ENCODE results near the gene HMGN2. TPM values are rescaled to one million over a fixed set of nuclear protein-coding genes. Genes with fewer than 3 reads are reported as not detected.

The HMGN2 gene
- total RNA-seq, 1 experiment from 2014 or later = 888 TPM

DNA sequence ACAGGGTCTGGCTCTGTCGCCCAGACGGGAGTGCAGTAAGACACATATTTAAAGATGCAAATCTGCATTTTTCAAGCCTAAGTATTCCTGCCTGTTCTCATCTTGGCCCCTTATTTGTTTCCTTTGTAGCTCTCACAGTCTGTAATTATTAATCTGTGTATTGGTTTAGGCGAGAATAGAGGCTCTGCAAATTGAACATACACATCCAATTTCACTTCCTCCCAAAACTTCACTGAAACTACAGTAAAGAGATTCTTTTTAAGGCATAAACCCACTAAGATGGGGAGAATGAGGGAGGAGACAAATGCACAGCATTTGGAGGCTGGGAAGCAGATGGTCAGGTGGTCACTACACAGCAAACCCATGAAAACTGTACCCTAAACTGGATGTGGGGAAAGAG is 21.0 kb downstream of the HMGN2 start:
- no peaks in the 10 kb centered on the region for H4K20me1 ChIP-seq (ENCODE audit: low read length)
- H3F3A ChIP-seq (ENCODE audit: low read length, unreplicated experiment) = no peaks in the 10 kb centered on the region
- no peaks in the 10 kb centered on the region for H3K9me2 ChIP-seq (replicated peaks; ENCODE audit: low read length)
- H3K36me3 ChIP-seq (ENCODE audit: low read depth, low read length) = no peaks in the 10 kb centered on the region
- no peaks in the 10 kb centered on the region for H3K79me2 ChIP-seq (ENCODE audit: low read length)
- no peak overlapping the region for H3K27ac ChIP-seq (ENCODE audit: low read length)
- H3K9ac ChIP-seq (ENCODE audit: low read length) = no peak overlapping the region
- CTCF ChIA-PET = no interaction called here
- POLR2A ChIA-PET (ENCODE audit: unreplicated experiment) = no interaction called here
- H3K9me3 ChIP-seq (ENCODE audit: low read length) = no peaks in the 10 kb centered on the region
- no peak overlapping the region for H2AFZ ChIP-seq (ENCODE audit: low read length)
- no peaks in the 10 kb centered on the region for H3K4me1 ChIP-seq (ENCODE audit: insufficient read depth, low read length)
- DNase-seq (no peak), ATAC-seq (no peak)
- H3K4me3 ChIP-seq (ENCODE audit: low read length) = no peak overlapping the region
- intact Hi-C loops (cut with micrococcal nuclease) = no loop called here
- no TSS peak for BruUV-seq (replicated peaks)
- H3K4me2 ChIP-seq (ENCODE audit: low read length) = no peak overlapping the region
- TF ChIP-seq, protein P1, sequence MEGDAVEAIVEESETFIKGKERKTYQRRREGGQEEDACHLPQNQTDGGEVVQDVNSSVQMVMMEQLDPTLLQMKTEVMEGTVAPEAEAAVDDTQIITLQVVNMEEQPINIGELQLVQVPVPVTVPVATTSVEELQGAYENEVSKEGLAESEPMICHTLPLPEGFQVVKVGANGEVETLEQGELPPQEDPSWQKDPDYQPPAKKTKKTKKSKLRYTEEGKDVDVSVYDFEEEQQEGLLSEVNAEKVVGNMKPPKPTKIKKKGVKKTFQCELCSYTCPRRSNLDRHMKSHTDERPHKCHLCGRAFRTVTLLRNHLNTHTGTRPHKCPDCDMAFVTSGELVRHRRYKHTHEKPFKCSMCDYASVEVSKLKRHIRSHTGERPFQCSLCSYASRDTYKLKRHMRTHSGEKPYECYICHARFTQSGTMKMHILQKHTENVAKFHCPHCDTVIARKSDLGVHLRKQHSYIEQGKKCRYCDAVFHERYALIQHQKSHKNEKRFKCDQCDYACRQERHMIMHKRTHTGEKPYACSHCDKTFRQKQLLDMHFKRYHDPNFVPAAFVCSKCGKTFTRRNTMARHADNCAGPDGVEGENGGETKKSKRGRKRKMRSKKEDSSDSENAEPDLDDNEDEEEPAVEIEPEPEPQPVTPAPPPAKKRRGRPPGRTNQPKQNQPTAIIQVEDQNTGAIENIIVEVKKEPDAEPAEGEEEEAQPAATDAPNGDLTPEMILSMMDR (conservative IDR thresholded peaks at IDR 0.05; ENCODE audit: low read depth, low read length) = no peak
- TF ChIP-seq EZH2phosphoT487 (IDR thresholded peaks at IDR 0.05; ENCODE audit: borderline replicate concordance, low read length) = no peak
- TF ChIP-seq EZH2 (IDR thresholded peaks at IDR 0.05; ENCODE audit: low read length, unreplicated experiment) = no peak
- H3K27me3 ChIP-seq (ENCODE audit: low read length) = no peaks in the 10 kb centered on the region

DNA sequence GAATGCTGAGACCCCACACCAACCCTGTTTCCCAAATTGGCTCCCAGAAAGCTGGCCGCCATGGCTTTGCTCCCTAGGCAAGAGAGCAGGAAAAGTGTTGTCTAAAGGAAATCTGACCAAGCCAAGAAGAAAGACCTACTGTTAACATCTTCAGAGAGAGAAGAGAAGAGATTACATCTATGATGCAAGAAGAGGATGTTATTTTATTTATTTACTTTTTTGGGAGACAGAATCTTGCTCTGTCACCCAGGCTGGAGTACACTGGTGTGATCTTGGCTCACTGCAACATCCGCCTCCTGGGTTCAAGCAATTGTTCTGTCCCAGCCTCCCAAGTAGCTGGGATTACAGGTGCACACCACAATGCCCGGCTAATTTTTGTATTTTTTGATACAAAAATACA is 21.7 kb downstream of the HMGN2 start:
- TF ChIP-seq, protein P1 (conservative IDR thresholded peaks at IDR 0.05; ENCODE audit: low read depth, low read length) = no peak
- TF ChIP-seq EZH2phosphoT487 (IDR thresholded peaks at IDR 0.05; ENCODE audit: borderline replicate concordance, low read length) (no peak), EZH2 (IDR thresholded peaks at IDR 0.05; ENCODE audit: low read length, unreplicated experiment) (no peak)
- Histone ChIP-seq H3K4me3 (ENCODE audit: low read length) (no peak overlapping the region), H3K4me1 (ENCODE audit: insufficient read depth, low read length) (no peaks in the 10 kb centered on the region), H3K4me2 (ENCODE audit: low read length) (no peak overlapping the region), H2AFZ (ENCODE audit: low read length) (no peak overlapping the region), H3K36me3 (ENCODE audit: low read depth, low read length) (no peaks in the 10 kb centered on the region), H3K9me2 (replicated peaks; ENCODE audit: low read length) (no peaks in the 10 kb centered on the region), H3F3A (ENCODE audit: low read length, unreplicated experiment) (no peaks in the 10 kb centered on the region), H3K27me3 (ENCODE audit: low read length) (no peaks in the 10 kb centered on the region), H4K20me1 (ENCODE audit: low read length) (no peaks in the 10 kb centered on the region), H3K9ac (ENCODE audit: low read length) (no peak overlapping the region), H3K27ac (ENCODE audit: low read length) (no peak overlapping the region), H3K9me3 (ENCODE audit: low read length) (no peaks in the 10 kb centered on the region), H3K79me2 (ENCODE audit: low read length) (no peaks in the 10 kb centered on the region)
- POLR2A ChIA-PET (ENCODE audit: unreplicated experiment) = no interaction called here
- no peak for DNase-seq
- intact Hi-C loops (cut with micrococcal nuclease) = no loop called here
- CTCF ChIA-PET = no interaction called here
- no peak for ATAC-seq
- no TSS peak for BruUV-seq (replicated peaks)

DNA sequence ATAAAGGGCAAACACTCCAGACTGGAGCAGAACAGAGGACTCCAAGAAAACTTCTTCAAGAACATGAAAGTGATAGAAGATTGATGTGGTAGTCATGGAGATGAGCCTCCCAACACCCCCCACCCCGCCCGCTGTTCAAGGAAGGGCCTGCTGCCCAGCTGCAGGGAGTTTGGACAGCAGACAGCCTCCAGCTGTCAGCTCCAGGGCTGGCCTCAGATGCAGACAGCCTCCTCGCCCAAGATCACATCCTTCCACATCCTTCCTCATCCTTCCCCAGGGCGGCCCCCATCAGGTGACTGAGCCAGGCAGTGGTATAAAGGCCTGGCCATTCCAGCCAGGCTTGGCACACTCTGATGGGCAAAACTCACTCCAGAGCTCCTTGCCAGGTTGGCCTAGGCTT is 24.6 kb downstream of the HMGN2 start:
- TF ChIP-seq, protein P1 (conservative IDR thresholded peaks at IDR 0.05; ENCODE audit: low read depth, low read length) = no peak
- no peak for TF ChIP-seq EZH2 (IDR thresholded peaks at IDR 0.05; ENCODE audit: low read length, unreplicated experiment)
- no peak for TF ChIP-seq EZH2phosphoT487 (IDR thresholded peaks at IDR 0.05; ENCODE audit: borderline replicate concordance, low read length)
- H3K9me2 ChIP-seq (replicated peaks; ENCODE audit: low read length) = no peaks in the 10 kb centered on the region
- no peaks in the 10 kb centered on the region for H3K79me2 ChIP-seq (ENCODE audit: low read length)
- H3K9me3 ChIP-seq (ENCODE audit: low read length) = no peaks in the 10 kb centered on the region
- DNase-seq = no peak
- ChIA-PET CTCF (no interaction called here), POLR2A (ENCODE audit: unreplicated experiment) (no interaction called here)
- H3K4me1 ChIP-seq (ENCODE audit: insufficient read depth, low read length) = peaks cover 17% of the 10 kb centered on the region
- no peak overlapping the region for H3K9ac ChIP-seq (ENCODE audit: low read length)
- H3K4me2 ChIP-seq (ENCODE audit: low read length) = no peak overlapping the region
- H3K27me3 ChIP-seq (ENCODE audit: low read length) = no peaks in the 10 kb centered on the region
- intact Hi-C loops (cut with micrococcal nuclease) = no loop called here
- no peak overlapping the region for H2AFZ ChIP-seq (ENCODE audit: low read length)
- no peak overlapping the region for H3K4me3 ChIP-seq (ENCODE audit: low read length)
- no peak overlapping the region for H3K27ac ChIP-seq (ENCODE audit: low read length)
- BruUV-seq (replicated peaks) = no TSS peak
- H3F3A ChIP-seq (ENCODE audit: low read length, unreplicated experiment) = no peaks in the 10 kb centered on the region
- H3K36me3 ChIP-seq (ENCODE audit: low read depth, low read length) = no peaks in the 10 kb centered on the region
- ATAC-seq = no peak
- no peaks in the 10 kb centered on the region for H4K20me1 ChIP-seq (ENCODE audit: low read length)

All from PC-3 (cell line).